T-helper 2 cell (primary cell): ENCODE results near the gene SUSD1.

ENCODE experiments used
- DNase-seq, 5 experiments: peaks; one replicate each; pipeline versions ENCODE4 v3.0.0 to v3.0.0-alpha.2; 2012 to 2022

SUSD1 gene

GRCh38 chr9:112035166-112035826, 139.8 kb downstream of the SUSD1 start:
- no peak for DNase-seq

GRCh38 chr9:112034216-112034611, 140.9 kb downstream of the SUSD1 start:
- DNase-seq = no peak

GRCh38 chr9:112033237-112034215, 141.6 kb downstream of the SUSD1 start:
- DNase-seq = no peak

- no peak for DNase-seq
Measured at GRCh38 chr9:112032743-112033142, 142.4 kb downstream of the SUSD1 start.

GRCh38 chr9:112032009-112032408, 143.1 kb downstream of the SUSD1 start:
- DNase-seq = peak in 1 of 5 experiments; percentile 54

GRCh38 chr9:112031400-112031799, 143.7 kb downstream of the SUSD1 start:
- no peak for DNase-seq

- DNase-seq = peak in 1 of 5 experiments; percentile 41
Measured at GRCh38 chr9:112029921-112030444, 145.1 kb downstream of the SUSD1 start.

GRCh38 chr9:112028242-112029221, 146.6 kb downstream of the SUSD1 start:
- DNase-seq = peak in 2 of 5 experiments; percentile 10 to 81

- no peak for DNase-seq
Measured at GRCh38 chr9:112025850-112026249, 149.2 kb downstream of the SUSD1 start.

GRCh38 chr9:112021742-112022141, 153.4 kb downstream of the SUSD1 start:
- DNase-seq = no peak

GRCh38 chr9:112020680-112021596, 154.2 kb downstream of the SUSD1 start:
- peak in 1 of 5 experiments; percentile 11 for DNase-seq

- DNase-seq = no peak
Measured at GRCh38 chr9:112017878-112018277, 157.2 kb downstream of the SUSD1 start.

- DNase-seq = no peak
Measured at GRCh38 chr9:112015736-112016135, 159.4 kb downstream of the SUSD1 start.

- DNase-seq = no peak
Measured at GRCh38 chr9:112015149-112015548, 159.9 kb downstream of the SUSD1 start.

GRCh38 chr9:112013266-112013665, 161.8 kb downstream of the SUSD1 start:
- DNase-seq = no peak

- DNase-seq = peak in 1 of 5 experiments; percentile 67
Measured at GRCh38 chr9:112012026-112012902, 162.8 kb downstream of the SUSD1 start.

- DNase-seq = no peak
Measured at GRCh38 chr9:112011051-112011620, 164.0 kb downstream of the SUSD1 start.

- no peak for DNase-seq
Measured at GRCh38 chr9:112010537-112010936, 164.6 kb downstream of the SUSD1 start.

- no peak for DNase-seq
Measured at GRCh38 chr9:112009656-112010055, 165.4 kb downstream of the SUSD1 start.
